Heart left ventricle (tissue), 16 donors: ENCODE results near the gene ZNF474. TPM values are rescaled to one million over a fixed set of nuclear protein-coding genes. Genes with fewer than 3 reads are reported as not detected.
A peak's percentile ranks its signal among the peaks of the same experiment; 100 is the strongest.

ENCODE experiments used
- ATAC-seq, 4 donors: fragments of 200-7000 bp; cut with Tn5 transposase; one replicate each; pipeline ENCODE4 v1.9.1; 2020 to 2022; ENCODE audit warnings: moderate library complexity in 4 of 4, mild to moderate bottlenecking in 3 of 4, moderate number of reproducible peaks in 1 of 4
- DNase-seq, 5 donors: peaks; one replicate each; pipeline ENCODE4 v3.0.0-alpha.2; 2020
- H3K27ac ChIP-seq, 12 donors: fragments of 200-600 bp; sonication (generic) in 4 of 12; one replicate each; pipeline versions ENCODE4 v1.5.0 to v1.8.0; 2016 to 2022; ENCODE audit warnings: mild to moderate bottlenecking in 2 of 12
- H3K27me3 ChIP-seq, 9 donors: fragments of 200-600 bp; sonication (generic) in 2 of 9; one replicate each; pipeline versions ENCODE4 v1.5.1 to v1.8.0; 2016 to 2022; ENCODE audit warnings: mild to moderate bottlenecking in 3 of 9
- H3K36me3 ChIP-seq, 9 donors: fragments of 200-600 bp; sonication (generic) in 2 of 9; one replicate each; pipeline versions ENCODE4 v1.5.0 to v1.8.0; 2018 to 2022; ENCODE audit warnings: mild to moderate bottlenecking in 2 of 9
- H3K4me1 ChIP-seq, 12 donors: fragments of 200-600 bp; sonication (generic) in 4 of 12; one replicate each; pipeline versions ENCODE4 v1.5.0 to v1.8.0; 2016 to 2022; ENCODE audit warnings: mild to moderate bottlenecking in 3 of 12
- H3K4me3 ChIP-seq, 12 donors: fragments of 200-600 bp; sonication (generic) in 4 of 12; one replicate each; pipeline versions ENCODE4 v1.5.0 to v1.8.0; 2017 to 2022; ENCODE audit warnings: mild to moderate bottlenecking in 9 of 12, moderate library complexity in 4 of 12
- H3K9me3 ChIP-seq, 12 donors: fragments of 200-600 bp; sonication (generic) in 4 of 12; one replicate each; pipeline versions ENCODE4 v1.5.0 to v1.8.0; 2016 to 2022; ENCODE audit warnings: mild to moderate bottlenecking in 1 of 12
- CTCF ChIP-seq, 12 donors: fragments of 200-600 bp; sonication (generic) in 4 of 12; IDR thresholded peaks; one replicate each; pipeline versions ENCODE4 v1.5.0 to v1.8.0; 2018 to 2022; ENCODE audit warnings: antibody characterized with exemption in 12 of 12, mild to moderate bottlenecking in 5 of 12
- POLR2A ChIP-seq, 2 donors: fragments of 450-650 bp; IDR thresholded peaks; one replicate each; pipeline ENCODE4 v1.6.1; 2017; ENCODE audit warnings: antibody characterized with exemption in 2 of 2, mild to moderate bottlenecking in 2 of 2, moderate library complexity in 2 of 2
- WGBS, 4 donors: extraction: QIAGEN DNeasy Blood & Tissue Kit in 2 of 4; methylation state at CpG; one replicate each; pipeline versions ENCODE4 v1.1.5 to v1.1.7; 2013 to 2018; 5-methylcytosine and 5-hydroxymethylcytosine counted together
- intact Hi-C, 10 donors: fragments of 100-400 bp; cut with DNase I; formaldehyde crosslinking; loops; one replicate each; pipeline versions ENCODE4 v1.11.1 to v1.14.2; 2022
- polyA plus RNA-seq, 2 donors: library from polyadenylated mRNA; stranded (reverse); fragments of 200-250 nt; gene quantifications; one replicate each; pipeline ENCODE4 v1.2.3, GENCODE V29; 2013
- total RNA-seq, 9 donors: library from RNA; depleted of rRNA in 2 of 9; stranded (reverse); fragments of >200 nt in 2 of 9; fragmentation: NEBNext Ultra II Directional in 3 of 9; extraction: Animal tissue kit (Norgen Biotek cat#: 25700) in 3 of 9; gene quantifications; one replicate each; pipeline versions ENCODE4 v1.1.0 to v1.2.4, GENCODE V29; 2016 to 2023
- donor health status: ischemic (EF 13 %, LVEDD 7.1; RV severe dilation, severe dysfunction).
- donor health status: healthy with polysubstance abuse.
- donor health status: DM: no; HTN: yes; CAD: no.
- donor health status: DM: no; HTN: no; CAD: no.
- donor health status: ischemic (EF 25% LVEDD 6.9; RV normal size, moderate dysfunction).
- donor health status: ischemic (EF 25% LVEDD 5.7; RV mildly dilated, moderate dysfunction).
- donor health status: healthy.
- donor health status: DM: yes; HTN: yes; CAD: no.
- donor health status: ischemic (EF 35%, LVEDD 5.7; RV mildly dilated, moderate dysfunction).
- donor health status: nonischemic (EF 11% LVEDD 7.7; RV severe dilation, severe dysfunction).
- donor health status: DM: yes; HTN: yes; CAD: no.
- donor health status: PGD.
- donor health status: ischemic (EF 29% LVEDD 5.4; RV normal size, mild dysfunction).
- donor health status: nonischemic (EF 23%, LVEDD 6.1; RV moderate dilation, normal function).

Gene ZNF474
- total and polyA plus RNA-seq, 11 donors, result 0.03 to 0.25 (median 0.16) TPM; not detected in 6

GRCh38 chr5:122169350-122170103 lies 40.2 kb downstream of the ZNF474 start:
- TF ChIP-seq POLR2A (IDR thresholded peaks at IDR 0.05), result no peak
- TF ChIP-seq CTCF (IDR thresholded peaks at IDR 0.05), result no peak
- Histone ChIP-seq H3K27ac (no peak overlapping the region), H3K4me1 (peaks cover 0 to 15% (median 0%) of the 10 kb centered on the region in 12 donors), H3K36me3 (no peaks in the 10 kb centered on the region), H3K9me3 (no peaks in the 10 kb centered on the region), H3K4me3 (no peak overlapping the region), H3K27me3 (no peaks in the 10 kb centered on the region)
- DNase-seq (no peak), ATAC-seq (no peak)
- WGBS, 4 donors, result 86 to 98% (median 97%) methylated on average over 4 of the region's 4 CpGs
- intact Hi-C loops, result no loop called here

GRCh38 chr5:122170620-122171019 lies 41.3 kb downstream of the ZNF474 start:
- 45 to 54% (median 51%) methylated on average over 4 of the region's 4 CpGs for WGBS, 4 donors
- peaks cover 0 to 15% (median 0%) of the 10 kb centered on the region in 12 donors for H3K4me1 ChIP-seq
- intact Hi-C loops, result no loop called here
- H3K27me3 ChIP-seq, result no peaks in the 10 kb centered on the region
- no peak overlapping the region for H3K27ac ChIP-seq
- no peaks in the 10 kb centered on the region for H3K9me3 ChIP-seq
- ATAC-seq (no peak), DNase-seq (no peak)
- TF ChIP-seq CTCF (IDR thresholded peaks at IDR 0.05) (no peak), POLR2A (IDR thresholded peaks at IDR 0.05) (no peak)
- no peak overlapping the region for H3K4me3 ChIP-seq
- no peaks in the 10 kb centered on the region for H3K36me3 ChIP-seq

GRCh38 chr5:122172207-122172606 lies 42.9 kb downstream of the ZNF474 start:
- ATAC-seq (peak in 1 of 4 donors; percentile 41), DNase-seq (no peak)
- no peaks in the 10 kb centered on the region for H3K36me3 ChIP-seq
- no peaks in the 10 kb centered on the region for H3K27me3 ChIP-seq
- peaks cover 0 to 15% (median 0%) of the 10 kb centered on the region in 12 donors for H3K4me1 ChIP-seq
- TF ChIP-seq POLR2A (IDR thresholded peaks at IDR 0.05) (no peak), CTCF (IDR thresholded peaks at IDR 0.05) (no peak)
- intact Hi-C loops, result no loop called here
- no peaks in the 10 kb centered on the region for H3K9me3 ChIP-seq
- no peak overlapping the region for H3K27ac ChIP-seq
- WGBS, 4 donors, result 83 to 92% (median 87%) methylated on average over 1 of the region's 1 CpG
- no peak overlapping the region for H3K4me3 ChIP-seq

- ATAC-seq (peak in 1 of 4 donors; percentile 28), DNase-seq (no peak)
- Histone ChIP-seq H3K9me3 (no peaks in the 10 kb centered on the region), H3K27ac (peak overlapping the region in 2 of 12 donors; percentile 21 to 54), H3K36me3 (no peaks in the 10 kb centered on the region), H3K4me1 (peaks cover 0 to 15% (median 0%) of the 10 kb centered on the region in 12 donors), H3K27me3 (no peaks in the 10 kb centered on the region), H3K4me3 (no peak overlapping the region)
- no peak for TF ChIP-seq POLR2A (IDR thresholded peaks at IDR 0.05)
- TF ChIP-seq CTCF (IDR thresholded peaks at IDR 0.05), result no peak
- WGBS, 4 donors, result 53 to 66% (median 56%) methylated on average over 5 of the region's 5 CpGs
- intact Hi-C loops, result no loop called here
Observed at GRCh38 chr5:122173474-122174415, 44.4 kb downstream of the ZNF474 start.
